ENCODE results near the gene ELMO1.

DNA sequence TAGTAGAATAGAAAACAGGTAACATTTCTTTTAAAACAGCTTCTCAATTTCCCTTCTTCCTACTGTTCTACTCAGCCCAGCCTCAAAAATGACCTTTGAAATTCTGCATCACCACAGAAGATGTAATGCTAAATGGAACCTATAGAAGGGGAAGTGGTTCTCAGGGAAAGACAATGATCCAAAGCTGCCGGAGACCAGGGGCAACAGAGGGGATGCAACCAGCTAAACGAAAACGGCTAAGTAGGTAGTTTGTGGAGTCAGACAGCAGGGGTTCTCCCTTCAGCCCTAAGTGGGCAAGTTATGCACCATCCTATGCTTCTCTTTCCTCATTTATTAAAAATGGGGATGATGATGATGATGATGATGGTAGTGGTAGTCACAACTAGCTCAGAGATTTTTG, 214.3 kb downstream of the ELMO1 start:
- TF ChIP-seq, protein P1, sequence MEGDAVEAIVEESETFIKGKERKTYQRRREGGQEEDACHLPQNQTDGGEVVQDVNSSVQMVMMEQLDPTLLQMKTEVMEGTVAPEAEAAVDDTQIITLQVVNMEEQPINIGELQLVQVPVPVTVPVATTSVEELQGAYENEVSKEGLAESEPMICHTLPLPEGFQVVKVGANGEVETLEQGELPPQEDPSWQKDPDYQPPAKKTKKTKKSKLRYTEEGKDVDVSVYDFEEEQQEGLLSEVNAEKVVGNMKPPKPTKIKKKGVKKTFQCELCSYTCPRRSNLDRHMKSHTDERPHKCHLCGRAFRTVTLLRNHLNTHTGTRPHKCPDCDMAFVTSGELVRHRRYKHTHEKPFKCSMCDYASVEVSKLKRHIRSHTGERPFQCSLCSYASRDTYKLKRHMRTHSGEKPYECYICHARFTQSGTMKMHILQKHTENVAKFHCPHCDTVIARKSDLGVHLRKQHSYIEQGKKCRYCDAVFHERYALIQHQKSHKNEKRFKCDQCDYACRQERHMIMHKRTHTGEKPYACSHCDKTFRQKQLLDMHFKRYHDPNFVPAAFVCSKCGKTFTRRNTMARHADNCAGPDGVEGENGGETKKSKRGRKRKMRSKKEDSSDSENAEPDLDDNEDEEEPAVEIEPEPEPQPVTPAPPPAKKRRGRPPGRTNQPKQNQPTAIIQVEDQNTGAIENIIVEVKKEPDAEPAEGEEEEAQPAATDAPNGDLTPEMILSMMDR (optimal IDR thresholded peaks at IDR 0.05 in 1 of 3, IDR thresholded peaks at IDR 0.05 in 1 of 3, conservative IDR thresholded peaks at IDR 0.05 in 1 of 3; ENCODE audit: extremely low read depth in 1 of 3, insufficient read depth in 2 of 3, low read length in 3 of 3) = no peak
- no peak for TF ChIP-seq EZH2 (IDR thresholded peaks at IDR 0.05; ENCODE audit: low read length)

All from keratinocyte (primary cell).